Stimulated activated CD8-positive, alpha-beta memory T cell treated with anti-CD3 and anti-CD28 coated beads, Interleukin-12 subunit alpha, Interleukin-12 subunit beta, amount 100 ng/mL, for 24 hours (primary cell): Measurements from ENCODE around the gene CLEC10A.
"Not testable (repeated sequence)": the region's sequence is repeated elsewhere in the genome, so short reads cannot be mapped to it uniquely, and the experiment has no call there.

Experiments
- DNase-seq: peaks from one replicate; pipeline ENCODE4 v3.0.0-alpha.2; 2020; ENCODE audit errors: extremely low read depth

CLEC10A gene

GRCh38 chr17:7079581-7080455 lies at the start of gene CLEC10A:
CLEC10A (minus strand) TSS chr17:7080251; CDS start chr17:7078812, 1,439 bp downstream.
- no peak for DNase-seq

- DNase-seq, result no peak
These were observed 49.3 kb upstream of the CLEC10A start for GRCh38 chr17:7129311-7129710.

- no peak for DNase-seq
These were observed 48.1 kb upstream of the CLEC10A start for GRCh38 chr17:7128160-7128559.

- DNase-seq, result not testable (repeated sequence)
These were observed 47.5 kb upstream of the CLEC10A start for GRCh38 chr17:7127501-7127900.

GRCh38 chr17:7126386-7126785 lies 46.3 kb upstream of the CLEC10A start:
- DNase-seq, result not testable (repeated sequence)

- no peak for DNase-seq
These were observed 44.9 kb upstream of the CLEC10A start for GRCh38 chr17:7124923-7125322.

- no peak for DNase-seq
These were observed 43.8 kb upstream of the CLEC10A start for GRCh38 chr17:7123844-7124243.

GRCh38 chr17:7122381-7122780 lies 42.3 kb upstream of the CLEC10A start:
- no peak for DNase-seq

GRCh38 chr17:7120635-7121034 lies 40.6 kb upstream of the CLEC10A start:
- DNase-seq, result not testable (repeated sequence)

- DNase-seq, result no peak
These were observed 40.1 kb upstream of the CLEC10A start for GRCh38 chr17:7120123-7120522.

- no peak for DNase-seq
These were observed 39.3 kb upstream of the CLEC10A start for GRCh38 chr17:7119314-7119713.

- DNase-seq, result no peak
These were observed 35.0 kb upstream of the CLEC10A start for GRCh38 chr17:7114875-7115614.

GRCh38 chr17:7114241-7114874 lies 34.3 kb upstream of the CLEC10A start, which contains the start of gene ASGR2:
ASGR2 (minus strand) TSS chr17:7114822; CDS start chr17:7114240, 582 bp downstream.
- no peak for DNase-seq

- DNase-seq, result no peak
These were observed 33.4 kb upstream of the CLEC10A start for GRCh38 chr17:7113273-7114071.

GRCh38 chr17:7112510-7113108 lies 32.6 kb upstream of the CLEC10A start:
- no peak for DNase-seq

GRCh38 chr17:7111784-7112509 lies 31.9 kb upstream of the CLEC10A start:
- no peak for DNase-seq

GRCh38 chr17:7110617-7111306 lies 30.7 kb upstream of the CLEC10A start:
- DNase-seq, result no peak

GRCh38 chr17:7109461-7110322 lies 29.6 kb upstream of the CLEC10A start:
- no peak for DNase-seq

GRCh38 chr17:7108981-7109380 lies 28.9 kb upstream of the CLEC10A start:
- no peak for DNase-seq
